ENCODE results near the gene TNPO2. TPM values are rescaled to one million over a fixed set of nuclear protein-coding genes. Genes with fewer than 3 reads are reported as not detected.

The TNPO2 gene
- total RNA-seq, 1 experiment from 2014 or later, result 105 TPM

GRCh38 chr19:12770922-12771321, 47.2 kb upstream of the TNPO2 start:
- no peak overlapping the region for H3K4me3 Mint-ChIP-seq
- DNase-seq (ENCODE audit: low spot score) (no peak), ATAC-seq (no peak)
- peaks cover 23% of the 10 kb centered on the region for H3K4me1 Mint-ChIP-seq
- H3K27ac Mint-ChIP-seq, result no peak overlapping the region
- POLR2A ChIA-PET, result no interaction called here
- TF ChIP-seq, protein P1, sequence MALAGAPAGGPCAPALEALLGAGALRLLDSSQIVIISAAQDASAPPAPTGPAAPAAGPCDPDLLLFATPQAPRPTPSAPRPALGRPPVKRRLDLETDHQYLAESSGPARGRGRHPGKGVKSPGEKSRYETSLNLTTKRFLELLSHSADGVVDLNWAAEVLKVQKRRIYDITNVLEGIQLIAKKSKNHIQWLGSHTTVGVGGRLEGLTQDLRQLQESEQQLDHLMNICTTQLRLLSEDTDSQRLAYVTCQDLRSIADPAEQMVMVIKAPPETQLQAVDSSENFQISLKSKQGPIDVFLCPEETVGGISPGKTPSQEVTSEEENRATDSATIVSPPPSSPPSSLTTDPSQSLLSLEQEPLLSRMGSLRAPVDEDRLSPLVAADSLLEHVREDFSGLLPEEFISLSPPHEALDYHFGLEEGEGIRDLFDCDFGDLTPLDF (CRISPR knock-in tag; IDR thresholded peaks at IDR 0.05), result no peak
- TF ChIP-seq SMAD4 (CRISPR knock-in tag; IDR thresholded peaks at IDR 0.05), result no peak
- no peak for TF ChIP-seq AFF4 (CRISPR knock-in tag; IDR thresholded peaks at IDR 0.05; ENCODE audit: borderline replicate concordance)
- no peak for TF ChIP-seq NFYB (CRISPR knock-in tag; conservative IDR thresholded peaks at IDR 0.05; ENCODE audit: low read depth)
- TF ChIP-seq FOXJ3 (CRISPR knock-in tag; IDR thresholded peaks at IDR 0.05; ENCODE audit: borderline replicate concordance), result no peak
- TF ChIP-seq ZNF232 (CRISPR knock-in tag; IDR thresholded peaks at IDR 0.05), result no peak
- TF ChIP-seq, protein P2, sequence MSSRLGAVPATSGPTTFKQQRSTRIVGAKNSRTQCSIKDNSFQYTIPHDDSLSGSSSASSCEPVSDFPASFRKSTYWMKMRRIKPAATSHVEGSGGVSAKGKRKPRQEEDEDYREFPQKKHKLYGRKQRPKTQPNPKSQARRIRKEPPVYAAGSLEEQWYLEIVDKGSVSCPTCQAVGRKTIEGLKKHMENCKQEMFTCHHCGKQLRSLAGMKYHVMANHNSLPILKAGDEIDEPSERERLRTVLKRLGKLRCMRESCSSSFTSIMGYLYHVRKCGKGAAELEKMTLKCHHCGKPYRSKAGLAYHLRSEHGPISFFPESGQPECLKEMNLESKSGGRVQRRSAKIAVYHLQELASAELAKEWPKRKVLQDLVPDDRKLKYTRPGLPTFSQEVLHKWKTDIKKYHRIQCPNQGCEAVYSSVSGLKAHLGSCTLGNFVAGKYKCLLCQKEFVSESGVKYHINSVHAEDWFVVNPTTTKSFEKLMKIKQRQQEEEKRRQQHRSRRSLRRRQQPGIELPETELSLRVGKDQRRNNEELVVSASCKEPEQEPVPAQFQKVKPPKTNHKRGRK (CRISPR knock-in tag; IDR thresholded peaks at IDR 0.05; ENCODE audit: borderline replicate concordance), result no peak
- no peak for TF ChIP-seq ETV6 (CRISPR knock-in tag; IDR thresholded peaks at IDR 0.05)
- TF ChIP-seq JUN (CRISPR knock-in tag; IDR thresholded peaks at IDR 0.05), result no peak
- no peak for TF ChIP-seq USF2 (CRISPR knock-in tag; IDR thresholded peaks at IDR 0.05)
- TF ChIP-seq, protein P3, sequence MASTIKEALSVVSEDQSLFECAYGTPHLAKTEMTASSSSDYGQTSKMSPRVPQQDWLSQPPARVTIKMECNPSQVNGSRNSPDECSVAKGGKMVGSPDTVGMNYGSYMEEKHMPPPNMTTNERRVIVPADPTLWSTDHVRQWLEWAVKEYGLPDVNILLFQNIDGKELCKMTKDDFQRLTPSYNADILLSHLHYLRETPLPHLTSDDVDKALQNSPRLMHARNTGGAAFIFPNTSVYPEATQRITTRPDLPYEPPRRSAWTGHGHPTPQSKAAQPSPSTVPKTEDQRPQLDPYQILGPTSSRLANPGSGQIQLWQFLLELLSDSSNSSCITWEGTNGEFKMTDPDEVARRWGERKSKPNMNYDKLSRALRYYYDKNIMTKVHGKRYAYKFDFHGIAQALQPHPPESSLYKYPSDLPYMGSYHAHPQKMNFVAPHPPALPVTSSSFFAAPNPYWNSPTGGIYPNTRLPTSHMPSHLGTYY (CRISPR knock-in tag; IDR thresholded peaks at IDR 0.05), result no peak
- TF ChIP-seq ELF4 (CRISPR knock-in tag; IDR thresholded peaks at IDR 0.05; ENCODE audit: low read depth), result no peak
- no peak for TF ChIP-seq HMGXB4 (CRISPR knock-in tag; IDR thresholded peaks at IDR 0.05)
- no peak for TF ChIP-seq ZNF263 (CRISPR knock-in tag; IDR thresholded peaks at IDR 0.05; ENCODE audit: low read depth)
- TF ChIP-seq, protein P4, sequence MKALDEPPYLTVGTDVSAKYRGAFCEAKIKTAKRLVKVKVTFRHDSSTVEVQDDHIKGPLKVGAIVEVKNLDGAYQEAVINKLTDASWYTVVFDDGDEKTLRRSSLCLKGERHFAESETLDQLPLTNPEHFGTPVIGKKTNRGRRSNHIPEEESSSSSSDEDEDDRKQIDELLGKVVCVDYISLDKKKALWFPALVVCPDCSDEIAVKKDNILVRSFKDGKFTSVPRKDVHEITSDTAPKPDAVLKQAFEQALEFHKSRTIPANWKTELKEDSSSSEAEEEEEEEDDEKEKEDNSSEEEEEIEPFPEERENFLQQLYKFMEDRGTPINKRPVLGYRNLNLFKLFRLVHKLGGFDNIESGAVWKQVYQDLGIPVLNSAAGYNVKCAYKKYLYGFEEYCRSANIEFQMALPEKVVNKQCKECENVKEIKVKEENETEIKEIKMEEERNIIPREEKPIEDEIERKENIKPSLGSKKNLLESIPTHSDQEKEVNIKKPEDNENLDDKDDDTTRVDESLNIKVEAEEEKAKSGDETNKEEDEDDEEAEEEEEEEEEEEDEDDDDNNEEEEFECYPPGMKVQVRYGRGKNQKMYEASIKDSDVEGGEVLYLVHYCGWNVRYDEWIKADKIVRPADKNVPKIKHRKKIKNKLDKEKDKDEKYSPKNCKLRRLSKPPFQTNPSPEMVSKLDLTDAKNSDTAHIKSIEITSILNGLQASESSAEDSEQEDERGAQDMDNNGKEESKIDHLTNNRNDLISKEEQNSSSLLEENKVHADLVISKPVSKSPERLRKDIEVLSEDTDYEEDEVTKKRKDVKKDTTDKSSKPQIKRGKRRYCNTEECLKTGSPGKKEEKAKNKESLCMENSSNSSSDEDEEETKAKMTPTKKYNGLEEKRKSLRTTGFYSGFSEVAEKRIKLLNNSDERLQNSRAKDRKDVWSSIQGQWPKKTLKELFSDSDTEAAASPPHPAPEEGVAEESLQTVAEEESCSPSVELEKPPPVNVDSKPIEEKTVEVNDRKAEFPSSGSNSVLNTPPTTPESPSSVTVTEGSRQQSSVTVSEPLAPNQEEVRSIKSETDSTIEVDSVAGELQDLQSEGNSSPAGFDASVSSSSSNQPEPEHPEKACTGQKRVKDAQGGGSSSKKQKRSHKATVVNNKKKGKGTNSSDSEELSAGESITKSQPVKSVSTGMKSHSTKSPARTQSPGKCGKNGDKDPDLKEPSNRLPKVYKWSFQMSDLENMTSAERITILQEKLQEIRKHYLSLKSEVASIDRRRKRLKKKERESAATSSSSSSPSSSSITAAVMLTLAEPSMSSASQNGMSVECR (CRISPR knock-in tag; IDR thresholded peaks at IDR 0.05; ENCODE audit: borderline replicate concordance), result no peak
- TF ChIP-seq, protein P5, sequence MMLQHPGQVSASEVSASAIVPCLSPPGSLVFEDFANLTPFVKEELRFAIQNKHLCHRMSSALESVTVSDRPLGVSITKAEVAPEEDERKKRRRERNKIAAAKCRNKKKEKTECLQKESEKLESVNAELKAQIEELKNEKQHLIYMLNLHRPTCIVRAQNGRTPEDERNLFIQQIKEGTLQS (CRISPR knock-in tag; conservative IDR thresholded peaks at IDR 0.05), result no peak
- no peaks in the 10 kb centered on the region; the same call in 1 of the 2 replicates for H3K27me3 Mint-ChIP-seq (ENCODE audit: low read depth)
- H3K9me3 Mint-ChIP-seq, result no peaks in the 10 kb centered on the region
- peaks cover 14% of the 10 kb centered on the region for H3K36me3 Mint-ChIP-seq
- CTCF ChIA-PET, result interaction anchor here (1.1 to 3.4 kb wide), 5 partner anchors 10 to 77 kb away, joined by 4 to 37 read pairs (median 11); no protein-coding TSS in a partner anchor

Data from WTC11 (cell line).